ENCODE results near the gene TRIM52. TPM values are rescaled to one million over a fixed set of nuclear protein-coding genes. Genes with fewer than 3 reads are reported as not detected.

Gene TRIM52
- total and polyA plus RNA-seq, 9 of the 15 experiments (the other 6 are each of a cell fraction or from before 2014, with no cell fraction given): 3.3 to 21.9 (median 13.5) TPM

DNA sequence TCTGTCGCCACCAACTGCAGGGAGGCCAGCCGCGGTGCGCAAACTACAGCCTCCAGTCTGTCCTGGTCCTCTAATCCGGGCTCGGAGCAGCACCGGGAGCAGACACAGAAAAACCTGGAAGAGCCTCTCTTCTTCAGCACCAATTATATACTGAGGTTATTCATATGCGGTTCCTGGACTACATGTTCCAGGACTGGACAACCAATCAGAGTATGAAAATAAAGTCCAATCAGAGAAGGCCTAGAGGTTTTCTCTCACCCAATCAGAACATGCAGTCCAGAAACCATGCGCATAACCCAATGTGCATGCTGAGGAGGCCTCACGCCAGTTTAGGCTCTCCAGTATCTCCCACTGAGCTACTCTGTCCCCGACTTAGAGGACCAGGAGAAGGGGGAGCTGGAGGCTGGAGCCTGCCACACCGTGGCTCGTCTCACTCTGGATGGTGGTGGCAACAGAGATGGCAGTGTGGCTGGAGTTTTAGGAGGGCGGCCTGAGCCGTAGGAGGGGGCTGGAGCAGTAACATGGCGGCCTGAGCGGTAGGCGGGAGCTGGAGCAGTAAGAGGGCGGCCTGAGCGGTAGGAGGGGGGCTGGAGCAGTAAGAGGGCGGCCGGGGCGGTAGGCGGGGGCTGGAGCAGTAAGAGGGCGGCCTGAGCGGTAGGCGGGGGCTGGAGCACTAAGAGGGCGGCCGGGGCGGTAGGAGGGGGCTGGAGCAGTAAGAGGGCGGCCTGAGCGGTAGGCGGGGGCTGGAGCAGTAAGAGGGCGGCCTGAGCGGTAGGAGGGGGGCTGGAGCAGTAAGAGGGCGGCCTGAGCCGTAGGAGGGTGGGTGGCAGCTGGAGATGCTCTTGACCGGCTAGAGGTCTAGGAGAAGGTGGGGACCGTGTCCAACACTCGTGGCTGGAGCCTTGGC is 20.4 kb upstream of the TRIM52 start (continued):
- no peak for TF ChIP-seq ZNF76 (CRISPR knock-in tag; IDR thresholded peaks at IDR 0.05; ENCODE audit: borderline replicate concordance)
- TF ChIP-seq C11orf30 (IDR thresholded peaks at IDR 0.05; ENCODE audit: low read depth): peak; percentile 67
- no peak for TF ChIP-seq ZBTB5 (IDR thresholded peaks at IDR 0.05)
- peak; percentile 47; the same call in 1 of the 2 replicates for TF ChIP-seq TEAD4 (IDR thresholded peaks at IDR 0.05; ENCODE audit: low read length)
- no peak for TF ChIP-seq TEAD4 (CRISPR knock-in tag; IDR thresholded peaks at IDR 0.05; ENCODE audit: borderline replicate concordance)
- TF ChIP-seq PML (IDR thresholded peaks at IDR 0.05; ENCODE audit: low read length): peak; percentile 91
- no peak for TF ChIP-seq DACH1 (IDR thresholded peaks at IDR 0.05; ENCODE audit: partially characterized antibody)
- TF ChIP-seq CBFB (CRISPR knock-in tag; IDR thresholded peaks at IDR 0.05): 0 out of 2 replicates have a peak, but pooled peaks have one; percentile 24
- TF ChIP-seq EP400 (IDR thresholded peaks at IDR 0.05): peak; percentile 97
- TF ChIP-seq CREM (IDR thresholded peaks at IDR 0.05; ENCODE audit: low read depth): peak; percentile 18; the same call in 1 of the 2 replicates
- TF ChIP-seq IRF2 (CRISPR knock-in tag; IDR thresholded peaks at IDR 0.05): no peak
- peak in 1 of 2 experiments; percentile 52; a peak in 1 of 4 replicates for TF ChIP-seq TEAD1 (CRISPR knock-in tag; IDR thresholded peaks at IDR 0.05)
- peak; percentile 50; the same call in 1 of the 2 replicates for TF ChIP-seq CXXC5 (CRISPR knock-in tag; IDR thresholded peaks at IDR 0.05)
- TF ChIP-seq MCM2 (IDR thresholded peaks at IDR 0.05; ENCODE audit: low read depth): no peak
- TF ChIP-seq BRCA1 (IDR thresholded peaks at IDR 0.05): no peak
- TF ChIP-seq BRCA1 (CRISPR knock-in tag; IDR thresholded peaks at IDR 0.05): no peak
- no peak for TF ChIP-seq RAD21 (CRISPR knock-in tag; conservative IDR thresholded peaks at IDR 0.05 in 1 of 2, IDR thresholded peaks at IDR 0.05 in 1 of 2)
- TF ChIP-seq PRMT5 (CRISPR knock-in tag; IDR thresholded peaks at IDR 0.05): no peak
- no peak for TF ChIP-seq TCF7L2 (IDR thresholded peaks at IDR 0.05; ENCODE audit: low read depth, low read length)
- peak; percentile 46; the same call in 1 of the 2 replicates for TF ChIP-seq MYBL2 (IDR thresholded peaks at IDR 0.05; ENCODE audit: low read depth)
- TF ChIP-seq MYBL2 (CRISPR knock-in tag; IDR thresholded peaks at IDR 0.05; ENCODE audit: borderline replicate concordance): no peak
- TF ChIP-seq ARID1B (IDR thresholded peaks at IDR 0.05): no peak
- TF ChIP-seq MTA3 (IDR thresholded peaks at IDR 0.05; ENCODE audit: borderline replicate concordance): peak; percentile 67; the same call in 1 of the 2 replicates
- no peak for TF ChIP-seq KLF13 (tag; IDR thresholded peaks at IDR 0.05; ENCODE audit: borderline replicate concordance, low read depth)
- TF ChIP-seq TRIM24 (IDR thresholded peaks at IDR 0.05): no peak
- TF ChIP-seq, protein P1, sequence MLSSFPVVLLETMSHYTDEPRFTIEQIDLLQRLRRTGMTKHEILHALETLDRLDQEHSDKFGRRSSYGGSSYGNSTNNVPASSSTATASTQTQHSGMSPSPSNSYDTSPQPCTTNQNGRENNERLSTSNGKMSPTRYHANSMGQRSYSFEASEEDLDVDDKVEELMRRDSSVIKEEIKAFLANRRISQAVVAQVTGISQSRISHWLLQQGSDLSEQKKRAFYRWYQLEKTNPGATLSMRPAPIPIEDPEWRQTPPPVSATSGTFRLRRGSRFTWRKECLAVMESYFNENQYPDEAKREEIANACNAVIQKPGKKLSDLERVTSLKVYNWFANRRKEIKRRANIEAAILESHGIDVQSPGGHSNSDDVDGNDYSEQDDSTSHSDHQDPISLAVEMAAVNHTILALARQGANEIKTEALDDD (IDR thresholded peaks at IDR 0.05): no peak
